DND-41 (cell line): Measurements from ENCODE around the gene KCNIP4.

Experiments
- EZH2 ChIP-seq: IDR thresholded peaks from 3 replicates; pipeline ENCODE4 v1.6.1; 2012; ENCODE audit warnings: borderline replicate concordance, low read depth, mild to moderate bottlenecking, moderate library complexity, low read length, inconsistent platforms; ENCODE audit not compliant: severe bottlenecking
- TF ChIP-seq, protein P1 (sequence below): IDR thresholded peaks from 2 replicates; pipeline ENCODE4 v1.5.1; 2012; ENCODE audit warnings: borderline replicate concordance, low read length, moderate library complexity, mild to moderate bottlenecking; ENCODE audit not compliant: poor library complexity, severe bottlenecking; ENCODE audit errors: extremely low read depth

DNA sequence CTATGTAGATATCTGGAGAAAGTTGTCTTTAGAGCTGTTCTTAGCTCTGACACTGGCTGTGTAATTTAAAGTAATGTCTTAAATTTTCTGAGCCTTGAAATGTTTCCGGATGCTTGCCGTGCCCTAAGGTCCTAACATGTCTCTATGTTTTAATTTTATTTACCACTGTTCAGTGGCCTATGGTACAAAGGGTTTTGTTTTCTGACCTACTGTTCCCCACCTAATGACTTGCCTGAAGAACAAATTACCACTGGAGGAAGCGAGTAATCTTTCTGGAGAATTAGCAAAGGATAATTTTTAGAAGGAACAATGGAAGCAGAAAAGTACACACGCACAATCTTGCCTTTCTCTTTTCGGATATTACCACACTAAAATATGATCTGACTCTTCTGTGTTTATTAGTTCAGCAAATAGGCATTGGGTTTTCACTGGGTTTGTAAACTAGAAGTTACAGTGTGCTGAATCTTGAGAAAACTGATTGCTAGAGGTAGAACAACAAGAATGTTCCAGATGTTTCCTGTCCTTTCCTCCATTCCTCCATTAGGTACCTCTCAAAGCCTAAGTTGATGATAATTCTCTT is 812.4 kb downstream of the KCNIP4 start:
- TF ChIP-seq, protein P1, sequence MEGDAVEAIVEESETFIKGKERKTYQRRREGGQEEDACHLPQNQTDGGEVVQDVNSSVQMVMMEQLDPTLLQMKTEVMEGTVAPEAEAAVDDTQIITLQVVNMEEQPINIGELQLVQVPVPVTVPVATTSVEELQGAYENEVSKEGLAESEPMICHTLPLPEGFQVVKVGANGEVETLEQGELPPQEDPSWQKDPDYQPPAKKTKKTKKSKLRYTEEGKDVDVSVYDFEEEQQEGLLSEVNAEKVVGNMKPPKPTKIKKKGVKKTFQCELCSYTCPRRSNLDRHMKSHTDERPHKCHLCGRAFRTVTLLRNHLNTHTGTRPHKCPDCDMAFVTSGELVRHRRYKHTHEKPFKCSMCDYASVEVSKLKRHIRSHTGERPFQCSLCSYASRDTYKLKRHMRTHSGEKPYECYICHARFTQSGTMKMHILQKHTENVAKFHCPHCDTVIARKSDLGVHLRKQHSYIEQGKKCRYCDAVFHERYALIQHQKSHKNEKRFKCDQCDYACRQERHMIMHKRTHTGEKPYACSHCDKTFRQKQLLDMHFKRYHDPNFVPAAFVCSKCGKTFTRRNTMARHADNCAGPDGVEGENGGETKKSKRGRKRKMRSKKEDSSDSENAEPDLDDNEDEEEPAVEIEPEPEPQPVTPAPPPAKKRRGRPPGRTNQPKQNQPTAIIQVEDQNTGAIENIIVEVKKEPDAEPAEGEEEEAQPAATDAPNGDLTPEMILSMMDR: no peak
- no peak for TF ChIP-seq EZH2
